A172 (cell line): ENCODE results near the gene UVSSA. TPM values are rescaled to one million over a fixed set of nuclear protein-coding genes. Genes with fewer than 3 reads are reported as not detected.

Experiments
- DNase-seq: peaks from one replicate; pipeline ENCODE4 v3.0.0-alpha.2; 2015; ENCODE audit warnings: low spot score
- total RNA-seq: library from RNA; depleted of rRNA; stranded (reverse); fragments of >200 nt; shearing (Covaris generic); gene quantifications from 2 replicates; pipeline ENCODE4 v1.2.3, GENCODE V29; 2014

The UVSSA gene
- total RNA-seq, 1 experiment from 2014 or later = 9.8 TPM

- DNase-seq = no peak
Observed at GRCh38 chr4:1396806-1397455, 49.9 kb downstream of the UVSSA start.

GRCh38 chr4:1398681-1399507 lies 51.9 kb downstream of the UVSSA start:
- DNase-seq = no peak

DNA sequence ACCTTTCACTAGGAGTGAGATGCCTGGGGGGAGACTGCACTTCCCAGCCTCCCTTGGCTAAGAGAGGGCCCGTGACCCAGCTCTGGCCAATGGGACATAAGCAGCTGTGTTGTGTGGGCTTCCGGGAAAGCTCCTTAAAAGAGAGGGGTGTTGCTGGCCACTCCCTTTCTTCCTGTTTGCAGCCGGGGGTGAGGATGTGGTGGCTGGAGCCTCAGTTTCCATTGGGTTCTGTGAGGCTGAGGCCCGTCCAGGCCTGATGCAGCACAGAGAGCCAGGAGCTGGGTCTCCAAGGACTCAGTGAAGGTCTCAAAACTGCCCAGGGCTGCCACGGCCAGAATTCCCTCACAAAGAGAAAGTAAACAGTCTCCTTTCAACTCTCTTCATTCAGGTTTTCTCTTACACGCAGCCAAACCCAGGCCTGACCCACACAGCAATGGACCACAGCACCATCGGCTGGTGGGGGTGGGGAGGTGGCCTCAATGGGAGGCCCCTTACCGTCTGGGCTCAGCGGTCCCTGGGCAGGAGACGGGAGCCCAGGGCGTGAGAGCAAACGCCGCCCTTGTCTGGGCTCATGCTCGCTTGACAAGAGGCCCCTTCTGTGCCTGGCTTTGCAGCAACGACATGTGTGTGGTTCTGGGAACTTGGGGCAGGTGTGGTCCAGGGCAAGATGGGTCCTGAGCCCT lies 52.6 kb downstream of the UVSSA start:
- no peak for DNase-seq

DNA sequence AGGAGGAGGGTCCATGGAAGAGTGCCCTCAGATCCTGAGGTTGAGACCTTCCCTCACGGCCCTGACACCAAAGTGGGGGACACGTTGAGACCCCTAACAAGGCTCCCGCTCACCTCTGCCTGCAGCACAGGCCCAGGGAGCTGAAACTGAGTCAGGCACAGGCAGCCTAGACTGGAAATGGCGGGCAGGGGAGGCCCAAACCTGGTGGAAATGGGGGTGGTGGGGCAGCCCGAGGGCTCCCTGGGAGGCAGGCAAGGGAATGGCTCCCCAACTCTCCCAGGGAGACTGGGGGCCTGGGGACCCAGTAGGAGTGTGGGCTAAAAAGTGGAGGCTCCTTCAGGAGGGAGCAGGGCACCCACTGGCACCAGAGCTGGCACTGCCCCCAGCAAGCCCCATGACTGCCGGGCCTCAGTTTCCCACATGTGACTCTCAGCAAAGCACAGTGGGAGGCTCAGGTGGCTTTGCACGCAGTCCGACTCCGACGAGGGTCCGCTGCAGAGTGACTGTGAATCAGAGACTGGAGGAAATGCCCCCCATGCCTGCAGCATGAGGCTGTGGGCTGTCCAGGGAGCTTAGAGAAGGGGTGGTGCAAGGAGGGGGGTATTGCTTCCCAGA lies 53.3 kb downstream of the UVSSA start:
- DNase-seq = no peak

DNA sequence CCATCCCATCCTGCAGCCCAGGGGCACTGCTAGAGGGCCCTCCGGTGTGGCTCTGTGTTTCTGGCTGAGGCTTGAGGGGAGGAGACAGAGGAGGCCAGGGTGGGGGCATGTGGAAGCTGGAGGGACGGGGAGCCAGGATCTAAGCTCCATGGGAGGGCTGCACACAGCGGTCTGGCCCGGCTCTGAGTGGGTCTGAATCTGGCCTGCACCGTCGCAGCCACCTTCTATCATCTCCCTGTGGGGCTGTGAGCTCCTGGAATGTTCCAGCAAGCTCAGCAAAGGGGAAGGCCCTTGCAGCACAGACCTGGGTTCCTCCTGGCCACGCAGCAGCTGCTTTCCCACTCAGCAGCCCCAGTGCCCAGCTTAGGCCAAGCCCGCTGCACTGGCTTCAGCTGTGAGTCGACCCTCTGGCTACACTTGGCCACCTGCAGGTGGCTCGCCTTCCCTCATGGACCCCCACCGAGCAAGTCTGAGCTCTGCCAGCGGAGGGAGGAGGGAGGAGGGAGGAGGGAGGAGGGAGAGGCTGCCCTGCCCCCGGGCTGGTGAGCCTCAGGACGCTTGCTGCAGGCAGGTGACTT lies 53.9 kb downstream of the UVSSA start:
- no peak for DNase-seq

GRCh38 chr4:1401409-1402020 lies 54.5 kb downstream of the UVSSA start:
- no peak for DNase-seq

- no peak for DNase-seq
Observed at GRCh38 chr4:1402021-1402515, 55.1 kb downstream of the UVSSA start.

DNA sequence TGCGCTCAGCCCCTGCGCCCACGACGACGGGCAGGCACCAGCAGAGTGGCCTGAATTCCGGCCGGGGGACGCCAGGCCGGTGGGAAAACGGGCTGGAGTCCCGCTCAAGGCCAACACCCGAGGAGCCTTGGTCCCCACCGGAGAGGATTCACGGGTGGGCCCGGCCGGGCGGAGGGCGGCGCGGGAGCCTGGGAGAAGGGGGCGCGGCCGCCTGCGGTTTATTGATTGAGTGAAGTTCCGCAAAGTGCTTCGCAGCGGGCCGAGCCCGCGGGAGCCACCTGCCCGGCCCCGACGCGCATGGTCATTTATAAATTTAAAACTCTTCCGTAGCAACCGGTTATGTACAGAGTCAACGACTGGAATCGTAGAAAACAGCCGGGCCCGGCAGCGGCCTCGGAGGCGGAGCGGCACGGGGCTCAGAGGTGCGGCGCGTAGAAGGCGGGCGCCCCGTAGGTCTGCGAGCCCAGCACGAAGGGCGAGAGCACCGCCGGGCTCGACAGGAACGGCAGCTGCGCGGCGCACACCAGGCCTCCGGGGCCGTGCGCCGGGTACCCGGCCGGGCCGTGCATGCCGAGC lies 55.6 kb downstream of the UVSSA start:
- no peak for DNase-seq

DNA sequence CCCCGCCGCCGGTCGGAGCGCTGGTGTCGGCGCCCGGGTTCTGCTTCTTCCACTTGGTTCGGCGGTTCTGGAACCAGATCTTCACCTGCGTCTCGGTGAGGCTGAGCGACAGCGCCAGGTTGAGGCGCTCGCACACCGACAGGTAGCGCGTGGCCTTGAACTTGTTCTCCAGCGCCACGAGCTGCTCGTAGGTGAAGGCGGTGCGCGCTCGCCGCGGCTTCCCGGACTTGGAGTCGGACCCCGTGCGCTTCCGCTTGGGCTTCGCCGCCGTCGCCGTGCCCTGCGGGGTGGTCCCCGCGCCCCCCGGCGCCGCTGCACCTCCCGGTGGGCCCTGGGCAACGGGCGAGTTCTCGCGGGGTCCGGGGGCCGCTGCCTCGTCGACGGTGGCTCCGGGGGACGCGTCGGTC lies 56.2 kb downstream of the UVSSA start:
- no peak for DNase-seq

DNA sequence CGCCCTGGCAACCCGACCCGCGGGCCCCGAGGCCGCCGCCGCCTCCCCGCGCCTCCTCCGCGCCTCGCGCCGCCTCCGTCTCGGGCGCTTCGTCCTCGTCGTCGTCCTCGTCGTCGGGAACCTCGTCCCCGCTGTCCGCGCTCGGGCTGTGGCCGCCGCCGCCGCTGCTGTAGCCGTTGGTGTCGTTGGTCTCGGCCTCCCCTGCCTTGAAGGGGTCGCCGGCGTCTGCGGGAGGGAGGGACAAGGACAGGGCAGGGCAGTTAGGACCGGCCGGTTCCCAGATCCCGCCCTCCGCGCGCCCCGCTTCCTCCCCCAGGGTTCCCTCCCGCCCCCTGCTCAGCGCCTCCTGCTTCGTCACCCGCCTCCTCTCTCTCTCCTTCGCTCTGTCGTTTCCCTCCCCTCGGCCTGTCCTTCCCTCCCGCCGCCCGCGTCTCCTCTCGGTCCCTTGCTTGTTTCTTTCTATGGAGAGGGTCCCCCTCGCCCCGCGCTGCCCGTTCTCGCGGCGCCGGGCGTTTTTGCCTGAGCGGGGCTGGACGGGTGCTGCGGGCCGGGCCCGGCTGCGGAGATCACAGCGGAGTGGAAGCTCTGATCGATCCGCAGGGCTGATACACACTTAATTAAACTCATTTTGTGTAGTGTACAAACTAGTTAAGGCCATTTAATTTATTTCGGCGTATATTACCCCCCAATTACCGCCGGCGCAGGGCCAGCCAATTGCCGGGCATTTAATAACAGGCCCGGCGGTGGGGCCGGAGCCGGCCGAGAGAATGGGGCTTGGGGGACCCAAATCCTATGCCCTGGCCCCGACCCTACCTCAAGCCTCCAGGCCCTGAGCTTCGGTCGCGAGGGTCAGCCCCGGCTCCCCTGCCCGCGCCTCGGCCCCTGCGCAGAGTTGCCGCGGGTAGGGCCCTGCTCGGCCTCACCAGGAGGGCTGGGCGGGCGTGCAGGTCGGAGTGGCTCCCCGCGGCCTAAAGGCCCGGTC lies 56.9 kb downstream of the UVSSA start:
- DNase-seq = no peak

GRCh38 chr4:1404573-1405253 lies 57.7 kb downstream of the UVSSA start:
- no peak for DNase-seq

GRCh38 chr4:1405254-1405635 lies 58.2 kb downstream of the UVSSA start:
- no peak for DNase-seq

DNA sequence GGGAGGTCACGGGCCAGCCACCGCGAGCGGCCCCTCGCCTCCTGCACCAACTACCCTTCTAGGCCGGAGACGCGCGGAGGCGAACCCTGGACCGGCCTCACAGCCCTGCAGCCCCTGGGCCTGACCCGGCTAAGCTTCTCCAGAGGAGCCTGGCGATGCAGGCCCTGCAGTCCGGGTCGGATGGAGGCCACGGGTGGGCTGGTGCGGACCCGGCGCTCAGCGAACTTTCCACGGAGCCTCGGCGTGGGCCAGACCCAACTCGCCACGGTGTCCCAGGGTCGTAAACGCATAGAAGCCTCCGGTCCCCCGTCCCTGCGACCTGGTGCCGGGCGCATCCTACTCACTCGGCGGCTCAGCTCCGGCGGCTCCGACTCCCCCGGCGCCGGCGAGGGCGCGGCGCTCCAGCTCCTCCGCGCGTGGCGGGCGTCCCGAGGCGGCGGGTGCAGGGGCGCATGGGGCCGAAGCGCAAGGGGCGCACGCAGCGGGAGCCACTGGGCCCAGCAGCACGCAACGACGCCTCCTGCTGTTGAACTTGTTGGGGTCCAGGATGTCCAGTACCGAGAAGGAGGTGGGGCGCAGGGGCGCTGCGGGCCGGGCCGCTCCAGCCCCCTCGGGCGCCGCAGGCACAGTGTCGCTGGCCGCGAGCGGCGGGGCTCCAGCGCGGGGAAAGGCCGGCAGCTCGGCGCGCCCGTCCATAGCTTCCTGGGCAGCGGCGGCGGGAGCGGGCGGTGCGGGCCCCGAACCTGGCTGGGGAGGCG lies 58.8 kb downstream of the UVSSA start:
- no peak for DNase-seq

DNA sequence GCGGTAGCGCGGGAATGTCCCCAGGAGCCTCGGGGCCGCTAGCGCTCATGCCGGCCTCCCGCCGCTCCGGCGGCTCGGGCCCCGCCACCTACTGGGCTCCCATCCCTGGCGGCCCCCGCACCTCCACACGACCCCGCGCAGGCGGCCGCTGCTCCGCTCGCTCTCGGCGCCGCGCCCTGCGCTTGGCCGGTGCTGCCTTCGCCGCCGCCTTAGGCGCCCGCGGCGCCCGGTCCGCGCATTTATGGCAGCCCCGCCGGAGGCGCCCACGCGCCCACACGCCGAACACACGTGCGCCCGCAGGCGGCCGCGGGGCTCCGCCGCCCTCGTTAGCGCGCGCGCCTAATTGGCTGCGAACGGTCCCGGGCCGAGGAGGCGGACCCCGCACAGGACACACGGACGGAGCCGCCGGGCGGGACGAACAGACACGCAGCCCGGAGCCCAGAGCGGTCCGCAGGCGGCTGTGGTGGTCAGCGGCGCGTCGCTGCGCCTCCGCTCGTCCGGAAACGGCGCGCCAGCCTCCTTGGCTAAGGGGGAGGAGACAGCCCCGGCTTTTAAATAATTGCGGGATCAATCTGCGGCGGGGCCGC lies 59.5 kb downstream of the UVSSA start, which contains the start of gene NKX1-1:
NKX1-1 (minus strand) TSS at position 49 of the 587 bp plus-strand sequence; CDS start at position 49, 0 bp downstream.
- no peak for DNase-seq

DNA sequence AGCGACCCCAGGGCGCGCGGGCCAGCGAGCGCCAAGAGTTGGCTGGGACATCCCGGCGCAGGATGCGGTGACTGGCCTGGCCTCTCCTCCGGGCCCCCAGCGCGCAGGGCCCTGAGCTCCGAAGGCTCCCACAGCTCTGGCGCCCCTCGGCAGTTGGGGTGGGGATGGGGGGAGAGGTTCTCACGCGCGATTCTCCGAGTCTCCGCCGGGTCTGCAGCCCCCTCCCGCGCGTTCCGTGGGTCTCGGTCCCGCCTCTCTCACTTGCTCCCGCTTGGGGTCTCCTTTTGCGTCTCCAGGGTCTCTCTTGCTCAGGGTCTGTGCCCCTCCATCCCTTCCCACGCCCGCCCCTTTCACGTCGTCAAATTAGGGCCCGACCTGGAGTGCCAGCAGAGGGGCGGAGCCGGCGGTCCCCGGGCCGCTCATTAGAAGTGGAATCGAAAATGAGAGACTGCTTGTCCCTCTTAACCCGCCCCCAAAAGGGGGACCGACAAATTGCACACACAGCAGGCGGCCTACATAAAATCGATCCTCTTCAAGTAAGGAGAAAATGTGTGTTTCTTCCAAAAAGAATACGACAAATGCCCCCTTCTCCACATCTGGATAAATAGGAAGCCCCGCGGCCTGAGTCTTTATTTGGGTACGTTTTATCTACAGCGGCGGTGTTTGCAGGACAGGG lies 60.1 kb downstream of the UVSSA start:
- DNase-seq = no peak

DNA sequence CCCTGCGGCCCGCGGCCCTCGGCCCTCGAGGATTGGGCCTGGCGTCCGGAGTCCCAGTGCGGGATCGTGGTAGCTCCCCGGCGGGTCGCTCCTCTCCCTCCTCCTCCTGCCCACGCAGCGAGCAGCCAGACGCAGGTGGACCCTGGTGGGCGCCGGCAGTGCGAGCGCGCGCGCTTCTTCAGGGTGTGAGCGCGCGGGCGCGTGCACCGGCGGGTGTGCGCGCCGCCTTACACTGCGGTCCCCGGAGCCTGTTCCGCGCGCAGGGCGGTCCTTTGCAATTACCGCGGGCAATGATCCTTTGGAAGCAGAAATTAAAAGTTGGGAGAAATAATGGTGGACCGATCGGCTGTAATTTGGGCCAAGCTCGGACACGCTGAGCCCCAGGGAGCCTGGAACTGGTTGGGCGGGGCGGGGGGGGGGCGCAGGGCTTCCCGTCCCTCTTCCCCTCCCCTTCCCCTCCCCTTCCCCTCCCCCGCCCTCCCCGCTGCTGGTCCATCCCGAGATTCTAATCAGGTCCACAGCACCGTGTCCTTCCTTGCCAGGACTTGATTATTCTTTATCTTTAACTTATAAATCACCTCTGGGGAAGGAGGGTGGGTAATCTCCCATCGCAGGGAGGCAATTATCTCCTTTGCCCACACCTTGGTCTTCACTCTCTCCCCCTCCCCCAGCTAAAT lies 60.8 kb downstream of the UVSSA start:
- no peak for DNase-seq

DNA sequence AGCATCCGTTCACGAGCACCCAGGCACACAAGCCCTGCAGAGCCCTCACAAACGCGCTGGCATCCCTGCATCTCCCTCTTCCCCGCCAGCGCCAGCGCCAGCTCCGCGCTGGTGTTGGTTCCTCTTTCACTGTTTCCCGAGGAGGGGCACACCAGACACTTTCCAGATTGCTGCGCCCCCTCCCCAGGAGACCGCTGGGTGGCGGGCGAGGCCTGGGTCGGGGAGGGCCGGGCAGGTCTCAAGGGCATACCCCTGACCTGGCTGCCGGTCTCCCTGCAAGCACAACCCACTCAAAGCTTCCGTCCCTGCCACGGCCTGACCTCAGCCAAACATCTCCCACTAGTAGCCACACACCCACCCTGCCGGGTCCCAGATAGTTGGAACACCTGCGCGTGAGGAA lies 61.4 kb downstream of the UVSSA start:
- DNase-seq = no peak
